EH (cell line): Measurements from ENCODE around the gene ITGA7.

Experiments
- DNase-seq: peaks from one replicate; pipeline ENCODE4 v3.0.0-alpha.2; 2015; ENCODE audit warnings: low read depth

ITGA7 gene

DNA sequence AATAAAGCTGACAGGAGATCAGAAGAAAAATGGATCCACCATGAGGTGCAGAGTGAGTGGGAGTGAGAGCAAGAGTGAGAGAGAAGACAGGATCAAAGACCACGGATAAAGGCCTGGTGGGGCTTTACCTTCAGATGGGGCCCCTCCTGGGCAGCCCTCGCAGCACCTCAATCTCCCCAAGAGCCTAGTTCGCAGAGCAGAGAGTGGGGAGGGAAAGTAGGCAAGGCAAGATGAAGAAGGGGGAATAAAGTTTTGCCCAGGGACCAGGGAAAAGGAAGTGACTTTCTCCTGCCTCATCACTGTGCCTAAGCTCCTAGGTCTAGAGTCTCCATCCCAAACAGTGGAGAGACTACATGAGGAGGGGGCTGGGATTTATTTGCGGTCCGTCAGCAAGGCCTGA is 60.7 kb downstream of the ITGA7 start:
- DNase-seq = no peak

DNA sequence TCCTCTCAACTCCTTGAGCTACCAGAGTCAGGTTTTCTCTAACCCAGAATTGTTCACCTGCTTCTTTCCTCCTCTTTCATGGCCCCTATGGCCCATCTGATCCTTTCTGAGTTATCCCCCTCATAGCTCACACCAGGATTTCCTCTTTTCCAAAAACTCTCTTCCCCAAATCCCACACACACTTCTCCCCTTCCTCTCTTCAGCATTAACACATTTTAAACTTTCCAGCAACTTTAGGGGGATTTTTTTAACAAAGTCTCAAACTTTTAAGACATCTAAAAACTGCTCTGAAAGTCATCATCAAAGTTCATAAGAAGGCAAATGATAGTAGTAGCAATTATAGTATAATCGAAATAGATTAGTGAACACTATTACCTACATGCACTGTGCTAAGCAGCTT is 63.1 kb downstream of the ITGA7 start:
- DNase-seq = no peak

DNA sequence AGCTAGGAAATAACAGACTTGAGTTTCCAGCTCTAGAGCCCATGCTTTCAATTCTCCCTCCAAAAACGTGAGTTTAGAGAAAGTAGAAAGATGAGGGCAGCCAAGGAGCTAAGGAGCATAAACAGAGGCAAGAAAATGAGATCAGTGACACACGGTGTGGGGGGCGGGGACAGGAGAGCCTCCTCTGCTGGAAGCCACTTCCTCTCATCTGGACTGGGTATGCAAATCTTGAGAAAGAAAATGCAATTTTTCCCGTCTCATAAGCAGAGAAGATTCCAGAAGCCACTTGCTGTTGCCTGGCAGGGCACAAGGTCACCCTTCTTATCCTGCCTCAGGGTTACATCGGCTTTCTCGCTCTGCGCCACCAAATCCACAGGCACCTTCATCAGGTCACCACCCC is 65.0 kb downstream of the ITGA7 start:
- DNase-seq = no peak

DNA sequence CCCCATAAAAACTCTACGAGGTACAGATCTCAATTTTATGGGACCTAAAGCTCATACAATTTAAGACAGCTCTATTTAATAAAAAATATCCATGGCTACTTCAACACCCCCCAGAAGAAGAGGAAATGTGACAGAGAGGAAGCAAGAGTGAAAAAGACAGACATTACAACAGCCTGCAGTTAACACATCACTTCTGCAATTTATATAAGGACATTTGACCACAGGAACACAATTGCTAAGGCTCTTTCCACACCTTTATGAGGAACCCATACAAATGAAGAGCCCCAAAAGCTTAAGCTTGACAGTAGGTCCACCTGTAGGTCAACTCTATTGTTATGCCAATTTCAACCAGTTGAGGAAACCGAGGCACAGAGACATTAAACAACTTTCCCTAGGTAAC is 65.4 kb downstream of the ITGA7 start:
- DNase-seq = no peak

DNA sequence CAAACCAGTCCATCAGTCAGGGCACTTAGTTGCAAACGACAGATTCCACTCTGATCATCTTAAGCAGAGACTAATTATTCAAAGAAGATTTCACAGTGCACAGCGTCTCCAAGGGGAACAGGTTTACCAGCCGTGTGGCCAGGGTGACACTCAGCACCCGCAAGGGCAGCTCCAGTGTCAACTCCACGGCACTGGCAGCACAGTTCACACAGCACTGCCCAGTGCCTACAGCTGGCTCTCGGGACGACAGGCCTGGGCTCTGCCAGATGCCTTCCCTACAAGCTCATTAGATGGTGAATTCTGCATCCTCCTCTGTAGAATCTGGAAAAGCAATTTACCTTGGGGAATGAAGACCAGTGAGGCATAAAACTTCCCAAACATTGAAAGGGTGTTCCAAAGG is 66.1 kb downstream of the ITGA7 start:
- DNase-seq = no peak

DNA sequence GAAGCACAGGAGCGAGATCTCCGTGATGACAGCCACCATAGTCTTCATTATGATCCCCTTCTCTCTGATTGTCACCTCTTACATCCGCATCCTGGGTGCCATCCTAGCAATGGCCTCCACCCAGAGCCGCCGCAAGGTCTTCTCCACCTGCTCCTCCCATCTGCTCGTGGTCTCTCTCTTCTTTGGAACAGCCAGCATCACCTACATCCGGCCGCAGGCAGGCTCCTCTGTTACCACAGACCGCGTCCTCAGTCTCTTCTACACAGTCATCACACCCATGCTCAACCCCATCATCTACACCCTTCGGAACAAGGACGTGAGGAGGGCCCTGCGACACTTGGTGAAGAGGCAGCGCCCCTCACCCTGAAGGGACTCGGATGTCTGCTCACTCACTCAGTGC is 70.2 kb downstream of the ITGA7 start:
- DNase-seq = no peak

DNA sequence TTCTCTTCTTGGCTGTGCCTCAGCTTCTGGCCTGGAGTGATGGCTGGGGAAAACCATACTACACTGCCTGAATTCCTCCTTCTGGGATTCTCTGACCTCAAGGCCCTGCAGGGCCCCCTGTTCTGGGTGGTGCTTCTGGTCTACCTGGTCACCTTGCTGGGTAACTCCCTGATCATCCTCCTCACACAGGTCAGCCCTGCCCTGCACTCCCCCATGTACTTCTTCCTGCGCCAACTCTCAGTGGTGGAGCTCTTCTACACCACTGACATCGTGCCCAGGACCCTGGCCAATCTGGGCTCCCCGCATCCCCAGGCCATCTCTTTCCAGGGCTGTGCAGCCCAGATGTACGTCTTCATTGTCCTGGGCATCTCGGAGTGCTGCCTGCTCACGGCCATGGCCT is 70.9 kb downstream of the ITGA7 start, which contains the start of gene OR10P1:
TSS of gene OR10P1 (plus strand) at position 40 of the 400 bp plus-strand sequence. CDS start at position 40, 0 bp downstream.
- no peak for DNase-seq

DNA sequence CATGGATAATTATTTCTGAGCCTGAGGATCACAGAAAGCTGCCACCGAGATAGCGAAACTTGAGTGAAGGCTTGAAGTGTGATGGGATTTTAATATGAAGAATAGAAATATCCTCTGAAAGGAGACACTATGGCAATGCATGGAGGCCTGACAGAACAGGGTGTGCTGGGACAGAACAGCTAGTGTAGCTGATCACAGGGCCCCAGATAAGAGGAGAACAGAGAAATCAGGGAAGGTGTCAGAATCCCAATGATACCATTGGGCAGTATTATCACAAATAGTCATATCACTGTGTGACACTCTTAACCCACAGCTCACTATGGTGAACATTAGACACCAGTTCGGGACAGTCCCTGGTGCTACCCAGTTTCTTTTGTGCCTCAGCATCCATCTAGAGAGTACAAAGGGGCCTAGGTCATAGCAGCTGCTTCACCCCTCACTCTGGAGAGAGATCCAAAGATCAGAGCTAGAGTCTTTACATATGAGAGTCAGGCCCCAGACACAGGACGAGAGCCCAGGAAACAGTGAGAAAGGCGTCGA is 71.5 kb downstream of the ITGA7 start:
- no peak for DNase-seq
